Adrenal gland (tissue), 5 donors: ENCODE measurements around the gene SYT1.

ENCODE experiments used
- POLR2A ChIP-seq, 2 donors: fragments of 450-650 bp; IDR thresholded peaks; one replicate each; pipeline ENCODE4 v1.6.1; 2017; ENCODE audit warnings: antibody characterized with exemption in 2 of 2, mild to moderate bottlenecking in 2 of 2, moderate library complexity in 1 of 2
- TF ChIP-seq, protein P1 (sequence below), 6 experiments: fragments of 450-650 bp in 4 of 6; fragments of 200-600 bp in 2 of 6; sonication (generic) in 1 of 6; IDR thresholded peaks; 1 replicate in 5 of 6; 2 replicates in 1 of 6; pipeline versions ENCODE4 v1.5.1 to v1.8.0; 2016 to 2021; ENCODE audit warnings: antibody characterized with exemption in 6 of 6, mild to moderate bottlenecking in 2 of 6, moderate library complexity in 1 of 6
- donor health status: DM: no; HTN: no; CAD: no.

DNA sequence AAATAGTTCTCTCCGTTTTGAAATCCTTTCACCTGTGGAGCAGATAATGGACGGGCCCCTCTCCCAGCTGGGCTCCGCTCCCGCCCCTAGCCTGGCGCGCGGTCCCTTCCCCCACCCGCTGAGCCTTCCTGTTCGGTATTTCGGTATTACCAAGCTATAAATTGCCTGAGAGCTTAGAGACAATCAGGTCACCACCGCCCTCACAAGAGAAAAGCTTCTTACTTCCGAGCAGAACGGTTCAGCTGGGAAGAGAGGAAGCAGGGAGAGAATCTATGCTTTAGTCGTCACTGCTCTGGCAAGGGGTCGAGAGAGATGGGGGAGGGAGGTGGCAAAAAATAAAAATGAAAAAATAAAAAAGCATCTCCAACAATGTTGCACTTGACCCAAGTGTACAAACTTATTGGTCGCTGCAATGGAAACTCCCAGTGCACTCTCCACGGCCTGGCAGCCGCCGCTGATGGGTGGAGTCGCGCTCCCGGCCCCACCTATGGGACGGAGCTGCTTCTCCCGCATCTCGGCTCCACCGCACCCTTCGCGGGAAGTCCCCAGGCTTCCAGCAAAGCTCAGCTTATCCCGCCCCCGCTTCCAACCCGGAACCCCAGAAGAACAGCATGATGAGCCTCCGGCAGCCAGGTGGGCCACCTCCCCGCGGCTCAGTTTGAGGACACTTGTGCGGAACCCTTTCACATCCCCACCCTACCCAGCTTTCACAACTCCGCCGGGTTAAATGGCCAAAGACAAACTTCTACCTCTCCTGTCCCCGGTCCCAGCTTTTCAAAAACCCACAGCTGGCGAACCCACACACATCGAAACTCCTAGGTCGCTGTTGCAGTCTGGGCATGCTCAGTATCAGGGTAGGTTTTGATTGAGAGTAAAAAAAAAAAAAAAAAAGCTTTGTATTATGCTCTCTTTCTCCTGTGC, 832 bp upstream of the SYT1 start:
- TF ChIP-seq, protein P1, sequence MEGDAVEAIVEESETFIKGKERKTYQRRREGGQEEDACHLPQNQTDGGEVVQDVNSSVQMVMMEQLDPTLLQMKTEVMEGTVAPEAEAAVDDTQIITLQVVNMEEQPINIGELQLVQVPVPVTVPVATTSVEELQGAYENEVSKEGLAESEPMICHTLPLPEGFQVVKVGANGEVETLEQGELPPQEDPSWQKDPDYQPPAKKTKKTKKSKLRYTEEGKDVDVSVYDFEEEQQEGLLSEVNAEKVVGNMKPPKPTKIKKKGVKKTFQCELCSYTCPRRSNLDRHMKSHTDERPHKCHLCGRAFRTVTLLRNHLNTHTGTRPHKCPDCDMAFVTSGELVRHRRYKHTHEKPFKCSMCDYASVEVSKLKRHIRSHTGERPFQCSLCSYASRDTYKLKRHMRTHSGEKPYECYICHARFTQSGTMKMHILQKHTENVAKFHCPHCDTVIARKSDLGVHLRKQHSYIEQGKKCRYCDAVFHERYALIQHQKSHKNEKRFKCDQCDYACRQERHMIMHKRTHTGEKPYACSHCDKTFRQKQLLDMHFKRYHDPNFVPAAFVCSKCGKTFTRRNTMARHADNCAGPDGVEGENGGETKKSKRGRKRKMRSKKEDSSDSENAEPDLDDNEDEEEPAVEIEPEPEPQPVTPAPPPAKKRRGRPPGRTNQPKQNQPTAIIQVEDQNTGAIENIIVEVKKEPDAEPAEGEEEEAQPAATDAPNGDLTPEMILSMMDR (IDR thresholded peaks at IDR 0.05): no peak
- no peak for TF ChIP-seq POLR2A (IDR thresholded peaks at IDR 0.05)
